ENCODE data around the gene GPR137.
A peak's percentile ranks its signal among the peaks of the same experiment; 100 is the strongest.

Gene GPR137

GRCh38 chr11:64287676-64288352 is 2.2 kb downstream of the GPR137 start:
- DNase-seq, result no peak

- DNase-seq, result no peak
Observed at GRCh38 chr11:64288353-64288750, 2.7 kb downstream of the GPR137 start.

- no peak for DNase-seq
Observed at GRCh38 chr11:64289002-64289564, 3.4 kb downstream of the GPR137 start.

GRCh38 chr11:64290352-64291261 is 5.0 kb downstream of the GPR137 start:
- no peak for DNase-seq

- no peak for DNase-seq
Observed at GRCh38 chr11:64291262-64291751, 5.7 kb downstream of the GPR137 start, which contains the start of gene KCNK4. Gene KCNK4 (plus strand): TSS chr11:64291302. CDS start chr11:64293019, 1,717 bp downstream.

GRCh38 chr11:64291752-64292459 is 6.3 kb downstream of the GPR137 start:
- DNase-seq, result no peak

GRCh38 chr11:64292460-64293254 is 7.0 kb downstream of the GPR137 start:
- DNase-seq, result no peak

GRCh38 chr11:64294774-64295173 is 9.1 kb downstream of the GPR137 start:
- no peak for DNase-seq

- no peak for DNase-seq
Observed at GRCh38 chr11:64295760-64296159, 10.1 kb downstream of the GPR137 start.

- DNase-seq, result no peak
Observed at GRCh38 chr11:64296236-64296635, 10.6 kb downstream of the GPR137 start.

GRCh38 chr11:64296830-64297698 is 11.4 kb downstream of the GPR137 start:
- no peak for DNase-seq

GRCh38 chr11:64297699-64298358 is 12.2 kb downstream of the GPR137 start:
- no peak for DNase-seq

GRCh38 chr11:64298966-64299846 is 13.6 kb downstream of the GPR137 start:
- DNase-seq, result no peak

- DNase-seq, result no peak
Observed at GRCh38 chr11:64299847-64300648, 14.4 kb downstream of the GPR137 start, which contains the start of gene CATSPERZ. Gene CATSPERZ (plus strand): TSS chr11:64300358. CDS start chr11:64300411, 53 bp downstream.

GRCh38 chr11:64303109-64304031 is 17.7 kb downstream of the GPR137 start:
- DNase-seq, result no peak

- DNase-seq, result no peak
Observed at GRCh38 chr11:64304032-64304315, 18.3 kb downstream of the GPR137 start.

- peak; percentile 93 for DNase-seq
Observed at GRCh38 chr11:64304316-64305072, 18.8 kb downstream of the GPR137 start.
